ENCODE data around the gene SV2C. TPM values are rescaled to one million over a fixed set of nuclear protein-coding genes. Genes with fewer than 3 reads are reported as not detected.

Gene SV2C
- total RNA-seq, 1 donor, result not detected

GRCh38 chr5:76155536-76155935, 72.4 kb downstream of the SV2C start:
- Histone ChIP-seq H3K4me1 (ENCODE audit: insufficient read depth, low read length) (no peaks in the 10 kb centered on the region), H3K27ac (ENCODE audit: low read depth, low read length) (no peak overlapping the region), H3K4me3 (ENCODE audit: insufficient read depth, low read length) (no peak overlapping the region), H3K27me3 (ENCODE audit: insufficient read depth, low read length) (no peaks in the 10 kb centered on the region), H3K4me2 (ENCODE audit: insufficient read depth, low read length) (no peak overlapping the region), H2AFZ (ENCODE audit: low read length) (no peak overlapping the region), H4K20me1 (ENCODE audit: insufficient read depth, low read length) (no peaks in the 10 kb centered on the region), H3K79me2 (ENCODE audit: insufficient read depth, low read length) (no peaks in the 10 kb centered on the region), H3K36me3 (ENCODE audit: insufficient read depth, low read length) (no peaks in the 10 kb centered on the region), H3K9me3 (ENCODE audit: low read depth, low read length) (no peaks in the 10 kb centered on the region)
- DNase-seq (ENCODE audit: insufficient read length, low spot score, missing footprints), result no peak
- no peak for TF ChIP-seq CTCF (IDR thresholded peaks at IDR 0.05; ENCODE audit: extremely low read depth, low read depth, low read length)

- Histone ChIP-seq H3K79me2 (ENCODE audit: insufficient read depth, low read length) (no peaks in the 10 kb centered on the region), H2AFZ (ENCODE audit: low read length) (no peak overlapping the region), H3K4me2 (ENCODE audit: insufficient read depth, low read length) (no peak overlapping the region), H3K27ac (ENCODE audit: low read depth, low read length) (no peak overlapping the region), H3K27me3 (ENCODE audit: insufficient read depth, low read length) (no peaks in the 10 kb centered on the region), H3K9me3 (ENCODE audit: low read depth, low read length) (no peaks in the 10 kb centered on the region), H3K4me1 (ENCODE audit: insufficient read depth, low read length) (no peaks in the 10 kb centered on the region), H3K36me3 (ENCODE audit: insufficient read depth, low read length) (no peaks in the 10 kb centered on the region), H4K20me1 (ENCODE audit: insufficient read depth, low read length) (no peaks in the 10 kb centered on the region), H3K4me3 (ENCODE audit: insufficient read depth, low read length) (no peak overlapping the region)
- DNase-seq (ENCODE audit: insufficient read length, low spot score, missing footprints), result no peak
- TF ChIP-seq CTCF (IDR thresholded peaks at IDR 0.05; ENCODE audit: extremely low read depth, low read depth, low read length), result no peak
Observed at GRCh38 chr5:76162335-76162734, 79.2 kb downstream of the SV2C start.

GRCh38 chr5:76163111-76163628, 80.0 kb downstream of the SV2C start:
- no peaks in the 10 kb centered on the region for H3K9me3 ChIP-seq (ENCODE audit: low read depth, low read length)
- H3K4me1 ChIP-seq (ENCODE audit: insufficient read depth, low read length), result no peaks in the 10 kb centered on the region
- no peaks in the 10 kb centered on the region for H4K20me1 ChIP-seq (ENCODE audit: insufficient read depth, low read length)
- no peak overlapping the region for H2AFZ ChIP-seq (ENCODE audit: low read length)
- no peaks in the 10 kb centered on the region for H3K36me3 ChIP-seq (ENCODE audit: insufficient read depth, low read length)
- no peak for TF ChIP-seq CTCF (IDR thresholded peaks at IDR 0.05; ENCODE audit: extremely low read depth, low read depth, low read length)
- DNase-seq (ENCODE audit: insufficient read length, low spot score, missing footprints), result no peak
- H3K27ac ChIP-seq (ENCODE audit: low read depth, low read length), result no peak overlapping the region
- H3K4me3 ChIP-seq (ENCODE audit: insufficient read depth, low read length), result no peak overlapping the region
- H3K27me3 ChIP-seq (ENCODE audit: insufficient read depth, low read length), result no peaks in the 10 kb centered on the region
- no peak overlapping the region for H3K4me2 ChIP-seq (ENCODE audit: insufficient read depth, low read length)
- no peaks in the 10 kb centered on the region for H3K79me2 ChIP-seq (ENCODE audit: insufficient read depth, low read length)

GRCh38 chr5:76165029-76165428, 81.8 kb downstream of the SV2C start:
- Histone ChIP-seq H3K4me1 (ENCODE audit: insufficient read depth, low read length) (no peaks in the 10 kb centered on the region), H2AFZ (ENCODE audit: low read length) (no peak overlapping the region), H3K79me2 (ENCODE audit: insufficient read depth, low read length) (no peaks in the 10 kb centered on the region), H3K9me3 (ENCODE audit: low read depth, low read length) (no peaks in the 10 kb centered on the region), H3K27ac (ENCODE audit: low read depth, low read length) (no peak overlapping the region), H3K27me3 (ENCODE audit: insufficient read depth, low read length) (no peaks in the 10 kb centered on the region), H4K20me1 (ENCODE audit: insufficient read depth, low read length) (no peaks in the 10 kb centered on the region), H3K36me3 (ENCODE audit: insufficient read depth, low read length) (no peaks in the 10 kb centered on the region), H3K4me2 (ENCODE audit: insufficient read depth, low read length) (no peak overlapping the region), H3K4me3 (ENCODE audit: insufficient read depth, low read length) (no peak overlapping the region)
- no peak for DNase-seq (ENCODE audit: insufficient read length, low spot score, missing footprints)
- no peak for TF ChIP-seq CTCF (IDR thresholded peaks at IDR 0.05; ENCODE audit: extremely low read depth, low read depth, low read length)
